ENCODE data around the gene C7orf25.
A peak's percentile ranks its signal among the peaks of the same experiment; 100 is the strongest.

C7orf25 gene

DNA sequence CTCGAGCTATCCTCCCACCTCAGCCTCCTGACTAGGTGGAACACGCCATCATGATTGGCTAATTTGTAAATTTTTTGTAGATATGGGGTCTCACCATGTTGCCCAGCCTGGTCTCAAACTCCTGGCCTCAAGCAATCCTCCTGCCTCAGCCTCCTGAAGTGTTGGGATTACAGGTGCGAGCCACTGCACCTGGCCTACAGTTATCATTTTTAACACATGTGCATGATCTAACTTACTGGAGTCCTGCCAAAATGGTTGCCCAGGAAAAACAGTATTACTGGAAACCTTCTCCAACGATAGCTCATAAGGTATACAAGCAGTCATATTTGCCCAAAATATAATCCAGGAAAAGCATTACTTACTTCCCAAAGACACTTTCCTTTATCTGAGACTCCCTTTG, 40.5 kb upstream of the C7orf25 start:
- TF ChIP-seq, protein P1, sequence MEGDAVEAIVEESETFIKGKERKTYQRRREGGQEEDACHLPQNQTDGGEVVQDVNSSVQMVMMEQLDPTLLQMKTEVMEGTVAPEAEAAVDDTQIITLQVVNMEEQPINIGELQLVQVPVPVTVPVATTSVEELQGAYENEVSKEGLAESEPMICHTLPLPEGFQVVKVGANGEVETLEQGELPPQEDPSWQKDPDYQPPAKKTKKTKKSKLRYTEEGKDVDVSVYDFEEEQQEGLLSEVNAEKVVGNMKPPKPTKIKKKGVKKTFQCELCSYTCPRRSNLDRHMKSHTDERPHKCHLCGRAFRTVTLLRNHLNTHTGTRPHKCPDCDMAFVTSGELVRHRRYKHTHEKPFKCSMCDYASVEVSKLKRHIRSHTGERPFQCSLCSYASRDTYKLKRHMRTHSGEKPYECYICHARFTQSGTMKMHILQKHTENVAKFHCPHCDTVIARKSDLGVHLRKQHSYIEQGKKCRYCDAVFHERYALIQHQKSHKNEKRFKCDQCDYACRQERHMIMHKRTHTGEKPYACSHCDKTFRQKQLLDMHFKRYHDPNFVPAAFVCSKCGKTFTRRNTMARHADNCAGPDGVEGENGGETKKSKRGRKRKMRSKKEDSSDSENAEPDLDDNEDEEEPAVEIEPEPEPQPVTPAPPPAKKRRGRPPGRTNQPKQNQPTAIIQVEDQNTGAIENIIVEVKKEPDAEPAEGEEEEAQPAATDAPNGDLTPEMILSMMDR (IDR thresholded peaks at IDR 0.05; ENCODE audit: low read depth, low read length): no peak
- in situ Hi-C loops (cut with HindIII; ENCODE audit: low sequenced_read_pairs): no loop called here
- no peak for DNase-seq (ENCODE audit: low read depth, low spot score)
- H3K4me3 ChIP-seq (ENCODE audit: low read depth, low read length): no peak overlapping the region

GRCh38 chr7:42950417-42950816, 38.5 kb upstream of the C7orf25 start:
- no peak for DNase-seq (ENCODE audit: low read depth, low spot score)
- no peak overlapping the region for H3K4me3 ChIP-seq (ENCODE audit: low read depth, low read length)
- TF ChIP-seq, protein P1 (IDR thresholded peaks at IDR 0.05; ENCODE audit: low read depth, low read length): no peak
- in situ Hi-C loops (cut with HindIII; ENCODE audit: low sequenced_read_pairs): no loop called here

GRCh38 chr7:42947521-42947920, 35.7 kb upstream of the C7orf25 start:
- TF ChIP-seq, protein P1 (IDR thresholded peaks at IDR 0.05; ENCODE audit: low read depth, low read length): no peak
- no peak overlapping the region for H3K4me3 ChIP-seq (ENCODE audit: low read depth, low read length)
- DNase-seq (ENCODE audit: low read depth, low spot score): peak; percentile 50
- in situ Hi-C loops (cut with HindIII; ENCODE audit: low sequenced_read_pairs): no loop called here

DNA sequence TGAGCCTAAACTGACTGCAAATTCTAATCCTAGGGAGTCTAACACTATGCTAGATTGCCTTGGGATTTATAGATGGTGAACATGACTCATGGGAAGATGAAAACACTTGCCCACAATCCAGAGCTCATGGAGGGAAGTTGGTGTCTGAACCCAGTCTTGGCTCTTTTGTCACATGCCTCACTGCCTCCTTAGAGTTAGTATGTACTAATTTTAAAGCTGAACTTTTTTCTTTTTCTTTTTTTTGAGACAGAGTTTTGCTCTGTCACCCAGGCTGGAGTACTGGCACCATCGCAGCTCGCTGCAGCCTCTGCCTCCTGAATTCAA, 34.7 kb upstream of the C7orf25 start:
- in situ Hi-C loops (cut with HindIII; ENCODE audit: low sequenced_read_pairs): no loop called here
- TF ChIP-seq, protein P1 (IDR thresholded peaks at IDR 0.05; ENCODE audit: low read depth, low read length): no peak
- no peak overlapping the region for H3K4me3 ChIP-seq (ENCODE audit: low read depth, low read length)
- DNase-seq (ENCODE audit: low read depth, low spot score): no peak

DNA sequence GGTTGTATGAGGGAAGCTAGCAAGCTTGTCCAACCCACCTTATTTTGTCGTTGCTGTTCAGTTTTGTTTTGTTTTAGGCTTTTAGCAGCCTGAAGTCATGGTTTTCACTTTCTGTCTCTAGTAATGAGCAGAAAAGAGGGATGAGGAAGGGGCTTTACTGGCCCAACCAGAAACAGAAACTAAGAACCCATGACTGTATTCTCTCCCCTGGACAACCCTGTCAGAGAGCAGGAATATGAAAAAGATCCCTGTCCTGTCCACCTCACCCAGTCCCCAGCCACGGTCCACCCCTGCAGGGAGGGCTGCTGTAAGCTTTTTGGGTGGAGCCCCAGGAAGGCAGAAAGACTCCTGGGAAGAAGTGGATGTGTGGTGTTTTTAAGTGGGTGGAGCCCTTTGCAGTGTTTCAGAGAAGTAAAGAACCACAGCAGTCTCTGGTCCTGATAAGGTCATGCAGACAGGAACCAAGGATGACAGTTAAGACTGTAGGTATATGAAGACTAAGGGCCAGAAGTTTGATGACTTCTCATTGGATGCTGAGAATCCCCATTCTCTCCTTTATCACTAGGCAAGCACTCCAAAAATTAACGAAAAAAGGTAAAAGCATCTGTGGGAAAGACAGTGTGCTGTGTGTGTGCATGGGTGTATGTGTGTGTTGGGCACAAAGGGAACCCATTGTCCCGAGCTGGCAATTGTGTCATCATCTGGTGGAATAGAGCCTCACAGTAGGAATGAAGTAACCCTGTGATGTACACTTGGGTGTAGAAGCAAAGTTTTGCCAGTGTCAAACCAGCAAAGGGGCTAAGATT, 34.2 kb upstream of the C7orf25 start:
- TF ChIP-seq, protein P1 (IDR thresholded peaks at IDR 0.05; ENCODE audit: low read depth, low read length): no peak
- in situ Hi-C loops (cut with HindIII; ENCODE audit: low sequenced_read_pairs): no loop called here

DNA sequence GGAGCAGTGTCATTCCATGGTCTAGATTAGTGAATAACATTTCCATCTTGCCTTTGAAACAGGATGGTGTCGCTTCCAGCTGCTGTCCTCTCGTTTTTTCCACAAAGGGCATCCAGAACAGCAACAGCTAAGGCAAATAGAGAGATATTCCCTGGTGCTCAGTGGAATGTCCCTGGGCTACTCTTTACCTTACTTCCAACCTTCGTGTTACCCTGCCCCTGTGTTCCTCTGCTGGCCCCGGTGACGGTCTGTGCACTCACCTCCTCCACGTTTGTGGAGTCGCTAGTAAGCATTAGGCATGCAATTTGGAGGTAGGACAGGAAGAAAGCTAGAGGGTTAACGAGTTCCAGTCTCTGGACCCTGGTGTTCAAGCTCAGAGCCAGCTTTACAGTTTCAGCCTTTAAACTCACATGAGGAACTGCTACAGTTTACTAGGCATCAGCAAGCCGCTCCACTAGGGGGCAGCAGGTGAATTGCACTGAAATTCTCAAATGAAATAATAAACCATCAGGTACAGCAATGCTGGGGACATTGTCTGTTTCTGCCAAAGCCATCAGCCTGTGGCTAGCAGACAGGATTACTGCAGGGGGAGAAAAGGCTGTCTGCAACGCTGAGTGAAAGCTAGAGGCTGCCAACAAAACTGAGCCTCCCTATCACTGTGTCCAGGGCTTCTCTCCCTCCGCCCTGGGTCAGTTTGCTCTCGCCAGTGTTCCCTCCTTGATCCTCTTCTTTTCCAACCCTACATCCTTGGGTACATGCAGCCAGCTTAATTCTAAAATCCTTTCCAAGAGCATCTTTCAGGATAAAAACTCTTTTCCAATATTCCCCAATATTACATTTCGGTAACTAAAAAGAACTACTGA, 29.3 kb upstream of the C7orf25 start:
- peak; percentile 81 for DNase-seq (ENCODE audit: low read depth, low spot score)
- in situ Hi-C loops (cut with HindIII; ENCODE audit: low sequenced_read_pairs): no loop called here
- no peak overlapping the region for H3K4me3 ChIP-seq (ENCODE audit: low read depth, low read length)
- TF ChIP-seq, protein P1 (IDR thresholded peaks at IDR 0.05; ENCODE audit: low read depth, low read length): peak; percentile 88

More for the DNA sequence above, 34.2 kb upstream of the C7orf25 start:
- no peak overlapping the region for H3K4me3 ChIP-seq (ENCODE audit: low read depth, low read length)
- DNase-seq (ENCODE audit: low read depth, low spot score): no peak

Measured in astrocyte of the spinal cord (primary cell).